Measurements from ENCODE around the gene RING1. TPM values are rescaled to one million over a fixed set of nuclear protein-coding genes. Genes with fewer than 3 reads are reported as not detected.

The RING1 gene
- total RNA-seq (ENCODE audit: low replicate concordance) = 12.1 and 20.2 TPM in 2 replicates

GRCh38 chr6:33208091-33208967 is at the start of gene RING1:
Gene RING1, plus strand, starts transcription at chr6:33208500. Its CDS starts 323 bp downstream, at chr6:33208823.
- Mint-ChIP-seq H3K4me3 (peak within 1 kb of the TSS; percentile 99), H3K27ac (peak within 1 kb of the TSS; percentile 99), H3K27me3 (ENCODE audit: insufficient read depth, low read depth) (peaks cover 15% of the 10 kb centered on the region), H3K36me3 (peaks cover 22% of the 10 kb centered on the region), H3K9me3 (no peaks in the 10 kb centered on the region), H3K4me1 (peaks cover 66% of the 10 kb centered on the region)
- Histone ChIP-seq H3K4me2 (peak within 1 kb of the TSS; percentile 94), H3K79me2 (ENCODE audit: low read depth) (peaks cover 20% of the 10 kb centered on the region), H3F3A (ENCODE audit: low read depth) (peaks cover 55% of the 10 kb centered on the region), H3K36me3 (no peaks in the 10 kb centered on the region), H3K4me3 (peak within 1 kb of the TSS; percentile 93), H3K4me1 (peaks cover 42% of the 10 kb centered on the region), H2AFZ (replicated peaks) (peak within 1 kb of the TSS; percentile 46), H3K27me3 (peaks cover 33% of the 10 kb centered on the region), H3K9ac (peak within 1 kb of the TSS; percentile 65), H3K9me3 (ENCODE audit: low read depth) (no peaks in the 10 kb centered on the region), H4K20me1 (ENCODE audit: low read depth) (peaks cover 53% of the 10 kb centered on the region), H3K27ac (peak within 1 kb of the TSS; percentile 69)
- peak; percentile 91 for DNase-seq (ENCODE audit: low spot score)
- no peak for TF ChIP-seq EZH2phosphoT487 (IDR thresholded peaks at IDR 0.05)

GRCh38 chr6:33160096-33160495 is 48.2 kb upstream of the RING1 start:
- Histone ChIP-seq H3K4me3 (no peak overlapping the region), H3K36me3 (no peaks in the 10 kb centered on the region), H3K4me1 (no peaks in the 10 kb centered on the region), H4K20me1 (ENCODE audit: low read depth) (no peaks in the 10 kb centered on the region), H3K9ac (no peak overlapping the region), H3K9me3 (ENCODE audit: low read depth) (no peaks in the 10 kb centered on the region), H3F3A (ENCODE audit: low read depth) (no peaks in the 10 kb centered on the region), H3K79me2 (ENCODE audit: low read depth) (no peaks in the 10 kb centered on the region), H3K27ac (no peak overlapping the region), H2AFZ (replicated peaks) (no peak overlapping the region), H3K4me2 (no peak overlapping the region), H3K27me3 (peaks cover 18% of the 10 kb centered on the region)
- H3K27me3 Mint-ChIP-seq (ENCODE audit: insufficient read depth, low read depth) = peaks cover 12% of the 10 kb centered on the region
- DNase-seq (ENCODE audit: low spot score) = no peak
- no peak overlapping the region for H3K27ac Mint-ChIP-seq
- H3K4me3 Mint-ChIP-seq = no peak overlapping the region
- peaks cover 16% of the 10 kb centered on the region for H3K4me1 Mint-ChIP-seq
- no peak for TF ChIP-seq EZH2 (IDR thresholded peaks at IDR 0.05)
- no peak for TF ChIP-seq CTCF (IDR thresholded peaks at IDR 0.05)
- TF ChIP-seq EZH2phosphoT487 (IDR thresholded peaks at IDR 0.05) = no peak
- H3K36me3 Mint-ChIP-seq = no peaks in the 10 kb centered on the region
- no peaks in the 10 kb centered on the region for H3K9me3 Mint-ChIP-seq

- H3K4me2 ChIP-seq = peak overlapping the region; percentile 87
- peaks cover 18% of the 10 kb centered on the region for H3K27me3 ChIP-seq
- H3F3A ChIP-seq (ENCODE audit: low read depth) = no peaks in the 10 kb centered on the region
- no peaks in the 10 kb centered on the region for H3K9me3 ChIP-seq (ENCODE audit: low read depth)
- TF ChIP-seq EZH2 (IDR thresholded peaks at IDR 0.05) (no peak), EZH2phosphoT487 (IDR thresholded peaks at IDR 0.05) (no peak), CTCF (IDR thresholded peaks at IDR 0.05) (no peak)
- Mint-ChIP-seq H3K4me1 (peaks cover 16% of the 10 kb centered on the region), H3K36me3 (no peaks in the 10 kb centered on the region), H3K27ac (peak overlapping the region; percentile 7), H3K27me3 (ENCODE audit: insufficient read depth, low read depth) (peaks cover 16% of the 10 kb centered on the region), H3K4me3 (peak overlapping the region; percentile 80), H3K9me3 (no peaks in the 10 kb centered on the region)
- peak overlapping the region; percentile 96 for H2AFZ ChIP-seq (replicated peaks)
- no peaks in the 10 kb centered on the region for H3K4me1 ChIP-seq
- no peak overlapping the region for H3K9ac ChIP-seq
- H3K36me3 ChIP-seq = no peaks in the 10 kb centered on the region
- H3K79me2 ChIP-seq (ENCODE audit: low read depth) = no peaks in the 10 kb centered on the region
- H3K27ac ChIP-seq = no peak overlapping the region
- DNase-seq (ENCODE audit: low spot score) = no peak
- H4K20me1 ChIP-seq (ENCODE audit: low read depth) = no peaks in the 10 kb centered on the region
- H3K4me3 ChIP-seq = no peak overlapping the region
Measured at GRCh38 chr6:33160728-33161344, 47.5 kb upstream of the RING1 start.

Measured in neural progenitor cell (in vitro differentiated cells).